Body of pancreas (tissue), 4 donors: ENCODE data around the gene SLF2.

Experiments used
- POLR2A ChIP-seq, 3 donors: fragments of 450-650 bp; IDR thresholded peaks; one replicate each; pipeline ENCODE4 v1.6.1; 2016; ENCODE audit warnings: antibody characterized with exemption in 3 of 3, mild to moderate bottlenecking in 2 of 3
- TF ChIP-seq, protein P1 (sequence below), 7 experiments: fragments of 450-650 bp in 4 of 7; fragments of 200-600 bp in 3 of 7; sonication (generic) in 3 of 7; IDR thresholded peaks; one replicate each; pipeline ENCODE4 v1.5.1; 2016 to 2019; ENCODE audit warnings: antibody characterized with exemption in 7 of 7

DNA sequence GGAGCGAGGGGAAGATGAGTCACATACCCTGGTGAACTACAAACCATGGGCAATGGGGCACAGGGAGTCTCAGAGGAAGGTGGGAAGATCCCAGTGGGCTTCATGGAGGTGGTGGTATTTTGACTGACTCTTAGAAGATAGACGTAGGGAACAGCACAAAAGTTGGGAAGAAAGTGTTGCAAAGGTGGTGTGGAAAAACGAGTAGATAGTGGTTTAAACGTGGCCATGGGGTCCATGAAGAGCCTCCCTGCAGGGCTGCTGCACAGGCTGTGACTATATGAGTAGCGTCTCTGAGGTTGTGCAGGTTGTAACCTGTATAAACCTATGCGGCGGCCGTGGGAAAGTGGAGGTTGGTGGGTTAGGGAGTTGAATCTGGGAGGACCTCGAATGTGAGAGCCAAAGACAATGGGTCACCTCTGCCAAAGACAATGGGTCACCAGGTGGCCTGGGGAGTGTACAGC, 100.6 kb downstream of the SLF2 start:
- no peak for TF ChIP-seq POLR2A (IDR thresholded peaks at IDR 0.05)
- TF ChIP-seq, protein P1, sequence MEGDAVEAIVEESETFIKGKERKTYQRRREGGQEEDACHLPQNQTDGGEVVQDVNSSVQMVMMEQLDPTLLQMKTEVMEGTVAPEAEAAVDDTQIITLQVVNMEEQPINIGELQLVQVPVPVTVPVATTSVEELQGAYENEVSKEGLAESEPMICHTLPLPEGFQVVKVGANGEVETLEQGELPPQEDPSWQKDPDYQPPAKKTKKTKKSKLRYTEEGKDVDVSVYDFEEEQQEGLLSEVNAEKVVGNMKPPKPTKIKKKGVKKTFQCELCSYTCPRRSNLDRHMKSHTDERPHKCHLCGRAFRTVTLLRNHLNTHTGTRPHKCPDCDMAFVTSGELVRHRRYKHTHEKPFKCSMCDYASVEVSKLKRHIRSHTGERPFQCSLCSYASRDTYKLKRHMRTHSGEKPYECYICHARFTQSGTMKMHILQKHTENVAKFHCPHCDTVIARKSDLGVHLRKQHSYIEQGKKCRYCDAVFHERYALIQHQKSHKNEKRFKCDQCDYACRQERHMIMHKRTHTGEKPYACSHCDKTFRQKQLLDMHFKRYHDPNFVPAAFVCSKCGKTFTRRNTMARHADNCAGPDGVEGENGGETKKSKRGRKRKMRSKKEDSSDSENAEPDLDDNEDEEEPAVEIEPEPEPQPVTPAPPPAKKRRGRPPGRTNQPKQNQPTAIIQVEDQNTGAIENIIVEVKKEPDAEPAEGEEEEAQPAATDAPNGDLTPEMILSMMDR (IDR thresholded peaks at IDR 0.05), result no peak
